HG03045 (cell line): Measurements from ENCODE around the gene VSTM4.

Experiments
- ATAC-seq: cut with Tn5 transposase; IDR thresholded peaks from one replicate; pipeline ENCODE4 v1.9.1; 2021; ENCODE audit warnings: mild to moderate bottlenecking, moderate library complexity; ENCODE audit not compliant: unreplicated experiment

The VSTM4 gene

GRCh38 chr10:49118430-49119074 lies 3.2 kb upstream of the VSTM4 start:
- no peak for ATAC-seq

- ATAC-seq = no peak
These were observed 2.2 kb upstream of the VSTM4 start for GRCh38 chr10:49117376-49118070.

- no peak for ATAC-seq
These were observed 1.4 kb upstream of the VSTM4 start for GRCh38 chr10:49116509-49117375.

- no peak for ATAC-seq
These were observed 630 bp upstream of the VSTM4 start for GRCh38 chr10:49115796-49116508.

- no peak for ATAC-seq
These were observed 656 bp downstream of the VSTM4 start for GRCh38 chr10:49114718-49115014.

GRCh38 chr10:49113741-49114141 lies 1.6 kb downstream of the VSTM4 start:
- ATAC-seq = no peak

- ATAC-seq = no peak
These were observed 2.5 kb downstream of the VSTM4 start for GRCh38 chr10:49112851-49113250.

- no peak for ATAC-seq
These were observed 3.2 kb downstream of the VSTM4 start for GRCh38 chr10:49112098-49112497.

GRCh38 chr10:49111320-49111698 lies 4.0 kb downstream of the VSTM4 start:
- no peak for ATAC-seq

GRCh38 chr10:49110684-49111319 lies 4.5 kb downstream of the VSTM4 start:
- ATAC-seq = no peak

GRCh38 chr10:49109669-49110340 lies 5.5 kb downstream of the VSTM4 start:
- ATAC-seq = no peak

GRCh38 chr10:49108656-49109055 lies 6.7 kb downstream of the VSTM4 start:
- ATAC-seq = no peak

- no peak for ATAC-seq
These were observed 7.4 kb downstream of the VSTM4 start for GRCh38 chr10:49107887-49108267.

- no peak for ATAC-seq
These were observed 8.0 kb downstream of the VSTM4 start for GRCh38 chr10:49107111-49107886.

- no peak for ATAC-seq
These were observed 8.9 kb downstream of the VSTM4 start for GRCh38 chr10:49106451-49106850.

GRCh38 chr10:49105076-49105475 lies 10.2 kb downstream of the VSTM4 start:
- no peak for ATAC-seq

- no peak for ATAC-seq
These were observed 11.0 kb downstream of the VSTM4 start for GRCh38 chr10:49104323-49104722.

- ATAC-seq = no peak
These were observed 11.6 kb downstream of the VSTM4 start for GRCh38 chr10:49103761-49104160.

- ATAC-seq = no peak
These were observed 16.3 kb downstream of the VSTM4 start for GRCh38 chr10:49099046-49099445.
